GM21526 (cell line): Measurements from ENCODE around the gene ZNF74.
"Not testable (repeated sequence)": the region's sequence is repeated elsewhere in the genome, so short reads cannot be mapped to it uniquely, and the experiment has no call there.

Experiments
- ATAC-seq: cut with Tn5 transposase; IDR thresholded peaks from one replicate; pipeline ENCODE4 v1.9.1; 2021; ENCODE audit warnings: moderate library complexity; ENCODE audit not compliant: unreplicated experiment, low FRiP score

The ZNF74 gene

DNA sequence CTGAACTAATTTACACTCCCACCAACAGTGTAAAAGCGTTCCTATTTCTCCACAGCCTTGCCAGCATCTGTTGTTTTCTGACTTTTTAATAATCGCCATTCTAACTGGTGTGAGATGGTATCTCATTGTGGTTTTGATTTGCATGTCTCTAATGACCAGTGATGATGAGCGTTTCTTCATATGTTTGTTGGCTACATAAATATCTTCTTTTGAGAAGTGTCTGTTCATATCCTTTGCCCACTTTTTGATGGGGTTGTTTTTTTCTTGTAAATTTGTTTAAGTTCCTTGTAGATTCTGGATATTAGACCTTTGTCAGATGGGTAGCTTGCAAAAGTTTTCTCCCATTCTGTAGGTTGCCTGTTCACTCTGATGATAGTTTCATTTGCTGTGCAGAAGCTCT lies 21.7 kb downstream of the ZNF74 start:
- not testable (repeated sequence) for ATAC-seq

DNA sequence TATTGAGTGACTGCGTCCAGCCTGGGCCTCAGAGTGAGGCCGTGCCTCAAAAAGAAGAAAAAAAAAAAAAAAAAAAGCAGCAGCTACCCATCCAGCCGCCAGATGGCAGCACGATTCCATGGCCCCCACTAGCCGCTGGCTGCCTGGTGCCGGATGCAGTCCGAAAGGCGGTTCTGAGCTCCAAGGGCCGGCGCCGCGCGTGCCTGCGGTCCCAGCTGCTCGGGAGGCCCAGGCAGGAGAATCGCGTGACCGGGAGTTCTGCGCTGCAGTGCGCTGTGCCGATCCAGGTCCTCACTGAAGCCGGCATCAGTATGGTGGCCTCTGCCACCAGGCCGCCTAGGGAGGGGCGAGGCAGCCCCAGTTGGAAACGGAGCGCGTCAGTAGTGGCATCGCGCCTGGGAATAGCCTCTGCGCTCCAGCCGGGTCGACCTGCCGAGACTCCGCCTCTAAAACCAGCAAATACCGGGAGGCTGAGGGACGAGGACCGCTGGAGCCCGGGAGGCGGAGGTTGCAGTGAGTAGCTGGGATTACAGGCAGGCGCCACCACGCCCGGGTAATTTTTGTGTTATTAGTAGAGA lies 24.3 kb downstream of the ZNF74 start:
- no peak for ATAC-seq

DNA sequence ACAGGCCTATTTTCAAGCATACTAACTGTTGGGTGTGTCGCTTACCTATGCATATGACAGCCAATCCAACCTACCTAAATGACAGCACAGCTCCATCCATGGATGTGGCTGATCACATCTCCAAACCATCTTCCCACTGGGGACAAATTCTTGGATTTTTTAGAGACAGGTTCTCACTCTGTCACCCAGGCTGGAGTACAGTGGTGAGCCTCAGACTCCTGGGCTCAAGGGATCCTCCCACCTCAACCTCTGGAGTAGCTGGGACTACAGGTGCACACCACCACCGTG lies 25.7 kb downstream of the ZNF74 start:
- ATAC-seq, result no peak

DNA sequence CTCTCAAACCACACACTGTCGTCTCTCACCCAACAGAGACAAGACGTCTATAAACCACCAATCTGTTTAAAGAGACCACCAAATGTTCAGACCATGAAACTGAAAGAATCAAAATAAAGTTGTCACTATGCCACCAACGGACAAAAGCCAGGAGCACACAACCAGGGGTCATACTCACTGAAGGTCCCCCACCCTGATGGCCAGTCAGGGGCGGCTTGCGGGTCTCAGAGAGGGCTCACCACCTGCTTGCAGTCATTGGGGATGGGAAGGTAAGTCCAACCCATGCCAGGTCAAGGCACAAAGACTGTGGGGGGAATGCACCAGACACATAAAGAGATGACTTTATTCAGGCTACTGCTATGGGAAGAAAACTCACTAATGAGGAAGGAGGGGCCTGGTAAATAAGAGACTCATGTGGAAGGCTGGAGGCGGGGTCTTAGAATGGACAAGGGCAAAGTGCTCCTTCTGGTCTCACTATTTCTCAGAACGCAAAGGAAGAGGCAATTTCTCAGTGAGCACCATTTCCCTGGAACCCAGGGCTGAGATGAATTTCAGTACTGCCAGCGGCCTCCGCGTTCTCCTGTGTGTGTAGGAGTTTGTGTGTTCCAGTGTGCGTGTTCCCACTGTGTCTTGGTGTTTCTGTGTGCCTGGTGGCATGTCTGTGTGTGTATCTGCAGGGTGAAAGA lies 26.3 kb downstream of the ZNF74 start:
- no peak for ATAC-seq

DNA sequence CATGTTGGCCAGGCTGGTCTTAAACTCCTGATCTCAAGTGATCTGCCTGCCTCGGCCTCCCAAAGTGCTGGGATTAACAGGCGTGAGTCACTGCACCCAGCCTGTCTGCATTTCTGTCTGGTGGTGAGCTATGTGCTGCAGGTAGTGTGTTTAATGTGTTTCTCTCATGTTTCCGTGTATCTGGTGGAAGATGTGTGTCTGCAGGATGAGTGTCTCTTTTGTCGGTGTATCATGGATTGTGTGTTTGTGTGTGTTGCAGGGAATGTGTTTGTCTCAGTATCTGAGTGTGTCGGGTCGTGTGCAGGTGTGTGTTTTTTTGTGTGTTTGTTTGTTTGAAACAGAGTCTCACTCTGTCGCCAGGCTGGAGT lies 27.5 kb downstream of the ZNF74 start:
- no peak for ATAC-seq

DNA sequence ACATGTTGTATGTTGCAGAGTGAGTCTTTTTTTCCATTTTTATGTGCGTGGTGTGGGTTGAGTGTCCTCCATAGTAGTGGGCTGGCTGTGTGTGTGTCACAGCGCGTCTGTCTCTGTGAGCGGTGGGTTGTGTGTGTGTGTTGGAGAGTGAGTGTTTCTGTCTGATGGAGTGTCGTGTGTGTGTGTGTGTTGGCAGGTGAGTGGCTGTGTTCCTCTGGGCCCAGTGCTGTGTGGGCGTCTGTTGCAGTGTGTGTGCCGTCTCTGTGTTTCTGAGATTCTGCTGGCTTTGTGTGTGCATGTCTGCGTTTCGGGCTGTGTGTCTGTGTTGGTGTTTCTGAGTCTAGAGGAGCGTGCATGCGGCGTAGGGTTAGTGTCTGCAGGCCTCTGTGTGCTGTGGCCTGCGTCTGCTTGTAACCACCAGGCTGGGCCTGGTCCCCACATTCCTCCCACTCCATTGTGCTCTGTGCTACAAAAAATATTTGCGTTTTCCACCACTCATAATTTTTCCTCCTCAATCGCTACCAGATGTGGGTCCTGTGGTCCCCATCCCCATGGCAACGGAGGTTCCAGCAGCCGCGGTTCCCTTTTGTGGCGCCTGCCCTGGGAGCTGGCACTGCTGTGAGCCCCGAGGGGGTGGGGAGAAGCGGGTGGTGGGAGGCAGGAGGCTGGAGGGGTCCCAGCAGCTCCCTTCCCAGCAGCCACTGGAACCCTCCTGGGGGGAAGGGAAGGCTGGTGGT lies 28.5 kb downstream of the ZNF74 start:
- ATAC-seq, result no peak

DNA sequence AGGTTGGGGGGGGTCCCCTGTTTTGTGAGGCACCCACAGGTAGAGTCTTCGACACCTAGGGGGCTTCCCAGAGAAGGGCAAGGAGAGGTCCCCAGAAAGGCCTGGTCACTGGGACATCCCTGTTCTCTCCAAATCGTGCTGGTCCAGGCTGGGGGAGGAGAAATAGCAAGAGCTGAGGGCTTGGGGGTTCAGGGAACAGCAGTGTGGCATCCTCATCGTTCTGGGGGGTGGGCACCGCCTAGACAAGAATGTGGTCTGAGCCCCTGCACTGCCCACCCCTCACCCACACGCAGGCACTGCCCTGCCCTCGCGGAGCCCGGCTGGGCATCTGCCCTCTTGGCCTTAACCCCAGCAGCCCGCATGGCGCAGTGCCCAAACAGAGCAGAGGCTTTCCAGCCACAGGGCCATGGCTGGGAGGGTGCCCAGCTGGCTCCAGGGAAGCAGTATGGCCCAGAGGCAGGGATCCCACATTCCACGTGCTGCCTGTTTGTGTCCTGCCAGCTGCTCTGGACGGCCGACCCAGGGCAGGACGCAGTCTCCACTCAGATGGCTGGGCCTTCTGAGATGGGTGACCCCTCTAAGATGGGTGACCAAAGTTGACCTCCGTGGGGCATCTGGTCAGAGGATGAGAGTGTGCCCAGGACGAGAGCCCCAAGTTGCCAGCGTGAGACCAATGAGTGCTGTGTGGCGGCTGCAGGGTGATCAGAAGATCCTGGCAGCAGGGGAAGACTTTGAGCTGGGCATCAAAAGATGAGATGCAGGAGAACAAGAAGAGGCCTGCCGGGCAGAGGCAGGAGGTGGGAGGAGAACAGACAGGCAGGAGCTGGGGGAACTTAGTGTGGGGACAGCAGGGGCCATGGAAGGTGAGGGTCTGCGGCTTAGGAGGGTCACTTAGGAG lies 29.3 kb downstream of the ZNF74 start:
- ATAC-seq, result no peak

DNA sequence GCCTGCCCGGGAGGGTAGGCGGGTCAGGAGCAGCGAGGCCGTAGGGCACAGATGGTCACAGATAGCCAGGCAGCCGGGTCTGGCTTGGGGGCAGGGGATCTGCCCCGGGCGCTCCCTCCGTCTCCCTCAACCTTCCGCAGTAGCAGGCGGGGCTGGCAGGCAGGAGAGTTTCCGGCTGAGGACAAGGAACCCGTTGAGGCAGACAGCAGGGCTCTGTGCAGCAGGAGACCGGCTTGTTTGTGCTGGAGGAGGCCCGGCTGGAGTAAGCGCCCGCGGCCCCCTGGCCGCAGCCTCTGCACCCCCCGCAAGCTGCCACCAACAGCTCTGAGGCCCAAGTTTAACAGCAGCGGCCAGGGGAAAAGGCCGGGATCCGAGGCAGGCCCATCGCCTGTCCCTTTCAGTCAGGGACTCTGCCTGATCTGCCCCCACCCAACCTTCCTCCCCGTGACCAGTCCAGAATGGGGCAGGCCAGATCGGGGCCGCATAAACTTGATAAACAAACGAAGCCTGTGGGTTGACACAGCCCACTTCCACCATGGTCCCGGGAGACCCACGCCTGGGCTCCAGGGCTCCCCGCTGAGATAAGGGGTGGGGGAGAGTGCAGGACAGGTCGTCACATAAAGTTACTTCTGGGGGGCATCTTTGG lies 30.1 kb downstream of the ZNF74 start:
- no peak for ATAC-seq

DNA sequence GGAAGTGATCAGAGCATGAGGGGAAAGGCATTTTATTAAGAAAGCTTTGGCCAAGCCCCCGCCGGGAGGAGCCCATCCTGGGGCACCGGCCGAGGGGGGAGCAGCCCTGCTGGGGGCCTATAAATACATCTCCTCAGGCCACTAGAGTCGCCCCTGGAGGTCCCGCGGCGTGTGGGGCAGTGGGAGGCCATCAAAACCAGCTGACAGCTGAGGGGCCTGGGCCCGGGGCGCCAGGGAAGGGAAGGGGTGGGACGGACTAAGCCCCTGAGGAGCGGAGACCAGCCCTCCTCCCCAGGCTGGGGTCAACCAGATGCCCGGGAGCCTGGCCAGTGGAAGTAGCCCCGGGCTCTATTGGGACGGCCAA lies 30.6 kb downstream of the ZNF74 start:
- ATAC-seq, result no peak

DNA sequence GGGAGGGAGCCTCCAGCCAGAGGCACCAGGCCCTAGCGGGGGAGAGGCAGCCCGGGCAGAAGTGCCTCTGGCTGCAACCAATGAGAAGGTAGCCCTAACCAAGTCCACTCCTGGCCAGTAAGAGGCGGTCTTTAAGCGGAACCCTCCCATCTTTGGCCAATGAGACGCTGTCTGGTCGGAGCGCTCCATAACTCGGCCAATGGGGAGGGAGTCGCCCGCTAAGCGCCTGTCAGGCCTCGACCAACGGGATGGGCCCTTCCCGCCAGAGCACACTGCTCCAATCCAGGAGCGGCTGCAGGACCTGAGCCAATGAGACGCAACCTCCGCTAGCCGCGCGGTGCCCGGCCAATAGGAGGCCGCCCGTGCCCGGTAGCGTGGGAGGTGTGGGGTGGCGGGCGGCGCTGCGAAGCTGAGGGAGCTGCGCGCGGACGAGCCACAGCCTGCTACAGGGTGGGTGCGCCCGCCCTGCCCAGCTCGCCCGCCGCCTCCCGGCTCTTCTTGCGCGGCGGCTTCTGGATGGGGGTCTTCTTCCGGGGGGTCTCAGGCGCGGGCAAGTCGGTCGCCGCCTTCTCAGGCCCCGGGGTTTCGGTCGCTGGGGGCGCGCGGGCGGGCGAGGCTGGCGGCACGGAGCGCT lies 31.1 kb downstream of the ZNF74 start:
- no peak for ATAC-seq

DNA sequence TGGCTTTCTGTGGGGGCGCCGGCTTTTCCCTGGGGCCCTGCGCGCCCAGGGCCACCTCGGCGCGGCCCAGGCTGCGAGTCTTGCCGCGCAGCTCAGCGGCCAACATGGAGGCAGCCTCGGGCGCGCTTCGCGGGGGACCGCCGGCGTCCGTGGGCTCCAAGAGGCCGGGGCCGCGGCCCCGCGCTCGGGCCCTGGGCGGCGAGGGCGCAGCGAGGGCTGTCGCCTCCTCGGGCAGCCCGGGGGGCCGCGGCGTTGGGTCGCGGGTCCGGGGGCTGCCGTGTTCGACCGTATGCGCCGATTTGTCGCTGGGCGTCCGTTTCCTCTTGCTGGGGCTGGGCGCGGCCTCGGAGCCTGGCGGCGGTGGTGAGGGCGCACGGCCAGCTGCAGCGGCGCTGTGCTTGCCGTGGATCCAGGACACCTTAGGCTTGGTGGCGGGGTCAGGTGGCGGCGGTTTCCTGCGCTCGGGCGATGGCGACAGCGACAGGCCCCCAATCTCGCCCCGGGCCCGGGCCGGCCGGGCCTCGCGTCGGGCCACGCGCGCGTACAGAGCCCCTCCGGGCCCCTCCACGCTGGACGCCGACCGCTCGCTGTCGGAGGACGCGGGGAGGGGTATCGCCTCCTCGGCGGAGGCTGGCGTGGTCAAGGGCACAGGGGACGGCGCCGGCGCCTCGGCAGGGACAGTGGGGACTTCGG lies 31.8 kb downstream of the ZNF74 start:
- ATAC-seq, result no peak

DNA sequence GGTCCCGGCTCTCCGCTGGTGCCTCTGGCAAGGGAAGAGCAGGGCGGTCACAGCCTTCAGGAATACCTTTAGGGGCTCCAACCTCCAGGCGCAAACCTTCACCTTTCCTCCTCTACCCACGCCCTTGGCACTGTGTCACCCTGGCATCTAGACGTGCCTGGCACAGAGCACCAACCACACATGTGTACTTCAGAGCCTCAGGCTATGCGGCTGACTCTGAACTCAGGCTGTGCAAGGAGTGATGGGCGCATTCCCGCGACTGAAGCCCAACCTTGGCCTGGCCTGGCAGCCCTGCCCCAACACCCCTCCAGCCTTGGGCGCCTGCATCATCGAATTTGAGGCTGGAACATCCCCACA lies 32.3 kb downstream of the ZNF74 start:
- no peak for ATAC-seq

DNA sequence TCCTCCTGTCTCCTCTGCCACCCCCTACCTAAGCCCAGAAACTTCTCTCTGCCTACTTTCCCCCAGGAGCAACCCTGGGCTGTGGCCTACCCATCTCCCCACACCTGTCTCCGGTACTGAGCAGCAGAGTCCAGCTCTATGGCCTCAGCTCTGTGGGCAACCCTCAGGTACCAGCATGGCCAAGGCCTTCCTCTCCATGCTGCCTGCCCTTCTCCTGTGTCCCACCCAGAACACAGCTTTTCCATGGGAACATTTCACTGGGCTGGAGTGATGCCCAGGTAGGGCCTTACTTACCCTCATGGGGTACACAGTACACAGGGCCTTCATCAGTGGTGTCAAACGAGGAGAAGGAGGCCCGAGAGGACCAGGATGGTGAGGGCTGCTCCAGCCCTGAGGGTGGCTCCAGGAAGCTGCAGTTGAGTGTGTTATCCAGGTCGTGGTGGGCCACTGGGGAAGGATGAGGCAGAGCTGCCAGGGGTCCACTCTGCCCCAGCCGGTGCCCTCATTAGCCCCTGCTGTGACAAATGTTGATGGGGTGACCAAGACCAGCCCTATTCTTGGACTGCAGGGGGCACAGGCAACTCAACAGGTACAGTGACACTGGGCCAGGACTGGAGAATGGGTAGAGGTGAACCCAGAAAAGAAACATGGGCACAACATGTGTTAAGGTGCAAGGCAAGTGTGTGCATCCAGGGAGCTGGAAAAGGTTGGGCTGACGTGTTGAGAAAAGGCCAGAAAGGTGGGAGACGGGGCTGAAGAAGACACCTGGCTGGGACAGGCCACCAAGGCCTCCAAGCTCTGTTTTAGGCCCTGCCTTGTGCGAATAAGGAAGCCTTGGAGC lies 33.4 kb downstream of the ZNF74 start:
- no peak for ATAC-seq

DNA sequence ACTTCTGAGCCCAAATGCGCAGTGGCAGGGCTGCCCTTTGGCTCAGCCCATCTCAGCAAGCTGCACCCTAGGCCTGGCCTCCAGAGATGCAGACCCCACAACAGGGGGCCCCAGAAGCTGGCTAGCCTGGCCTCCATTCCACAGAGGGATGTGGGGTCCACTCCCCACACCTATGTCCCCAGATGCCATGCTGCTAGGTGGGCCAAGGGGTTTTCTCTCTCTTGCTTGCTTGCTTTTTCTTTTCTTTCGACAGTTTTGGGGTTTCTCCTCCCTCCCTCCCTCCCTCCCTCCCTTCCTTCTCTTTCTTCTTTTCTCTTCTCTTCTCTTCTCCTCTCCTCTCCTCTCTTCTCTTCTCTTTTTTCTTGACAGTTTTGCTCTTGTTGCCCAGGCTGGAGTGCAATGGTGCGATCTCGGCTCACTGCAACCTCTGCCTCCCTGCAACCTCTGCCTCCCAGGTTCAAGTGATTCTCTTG lies 34.0 kb downstream of the ZNF74 start:
- ATAC-seq, result no peak

DNA sequence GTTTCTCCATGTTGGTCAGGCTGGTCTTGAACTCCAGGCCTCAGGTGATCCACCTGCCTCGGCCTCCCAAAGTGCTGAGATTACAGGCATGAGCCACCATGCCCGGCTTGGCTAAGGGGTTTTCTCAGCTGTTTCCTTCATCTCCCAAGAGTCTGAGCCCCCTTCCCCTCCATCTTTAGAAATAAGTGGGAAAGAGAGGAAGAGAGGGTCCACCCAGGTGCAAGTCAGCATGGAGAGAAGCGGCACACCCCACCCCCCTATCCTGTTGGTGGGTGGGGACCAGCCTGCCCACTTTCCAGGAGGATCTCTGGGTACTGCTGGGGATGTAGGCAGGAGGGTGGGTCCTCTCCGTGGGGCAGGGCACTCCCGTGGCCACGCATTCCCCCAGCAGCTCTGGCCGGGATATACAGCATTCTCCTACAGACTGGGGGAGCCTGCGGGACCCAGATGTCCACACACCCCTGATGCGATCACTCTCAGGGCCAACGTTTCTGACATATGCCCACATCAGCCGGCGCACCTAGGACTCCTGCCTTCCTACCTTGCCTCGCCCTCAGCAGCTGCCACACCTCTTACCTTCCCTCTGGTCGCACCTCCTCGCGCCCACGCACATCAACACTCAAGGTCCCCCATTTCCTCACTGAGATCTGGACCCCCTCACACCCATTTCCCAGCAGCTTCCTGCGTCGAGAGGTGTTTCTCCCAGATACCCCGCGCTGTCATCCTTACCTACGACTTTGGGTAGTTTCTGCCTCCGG lies 34.7 kb downstream of the ZNF74 start:
- no peak for ATAC-seq

DNA sequence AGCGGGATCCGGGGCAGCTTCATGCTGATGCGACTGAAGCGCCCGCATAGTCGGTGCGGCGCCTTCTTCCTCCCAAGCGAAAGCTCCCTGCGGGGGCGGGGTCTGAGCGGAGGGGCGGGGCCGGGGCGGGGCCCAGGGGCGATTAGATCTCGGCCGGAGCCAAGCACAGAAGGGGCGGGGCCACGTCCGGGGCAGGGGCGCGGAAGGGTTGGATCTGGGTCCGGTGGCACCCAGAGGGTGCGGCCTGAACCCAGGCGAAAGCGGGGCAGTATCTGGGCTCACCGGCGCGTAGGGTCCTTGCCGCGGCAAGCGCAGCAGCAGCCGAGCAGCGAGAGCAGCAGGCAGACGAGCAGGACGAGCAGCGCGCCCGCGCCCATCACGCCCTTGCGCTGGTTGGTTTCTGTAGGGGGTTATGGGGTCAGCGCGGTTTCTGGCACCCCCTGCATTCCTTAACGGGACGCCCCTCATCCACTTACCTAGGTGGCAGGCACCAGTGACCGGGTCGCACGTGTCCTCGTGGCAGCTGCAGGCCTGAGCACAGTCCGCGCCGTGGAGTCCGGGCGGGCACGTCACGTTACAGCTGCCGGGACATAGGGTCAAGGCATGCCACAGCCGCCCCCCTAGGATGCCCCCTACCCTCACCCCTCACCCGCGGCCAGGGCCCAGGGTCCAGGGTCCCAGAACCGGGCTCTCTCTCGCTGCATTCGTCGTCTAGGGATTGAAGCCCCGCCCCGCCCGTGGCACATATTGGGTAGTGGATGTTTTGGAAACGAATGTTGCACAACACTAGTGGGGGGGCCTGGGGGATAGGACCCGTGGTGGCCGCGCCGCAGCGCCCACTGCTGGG lies 35.5 kb downstream of the ZNF74 start:
- ATAC-seq, result no peak

DNA sequence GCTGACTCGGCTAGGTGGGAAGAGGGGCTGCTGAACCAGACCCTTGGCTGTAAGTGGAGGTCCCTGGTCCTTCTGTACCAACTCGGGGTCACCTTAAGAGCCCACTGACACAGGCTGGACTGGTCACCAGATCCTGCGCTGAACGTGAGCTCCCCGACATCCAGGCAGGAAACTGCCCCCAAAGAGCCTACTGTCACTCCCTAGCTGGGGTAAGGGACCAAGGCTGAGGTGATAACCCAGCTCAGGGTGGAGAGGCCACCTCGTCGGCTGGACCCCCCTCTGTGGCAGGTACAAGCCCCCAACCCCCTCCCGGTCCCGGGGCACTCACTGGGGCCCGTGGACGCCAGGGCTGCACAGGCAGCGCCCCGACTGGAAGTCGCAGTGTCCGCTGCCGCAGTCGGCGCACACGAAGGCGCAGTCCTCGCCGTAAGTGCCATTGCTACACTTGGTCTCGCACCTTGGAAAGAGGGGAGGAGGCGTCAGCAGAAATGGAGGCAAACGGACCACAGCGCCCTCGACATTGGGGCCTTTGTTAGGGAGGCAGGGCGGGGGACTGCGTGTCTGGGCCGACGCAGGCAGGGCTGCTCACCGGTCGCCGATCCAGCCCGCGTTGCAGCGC lies 36.3 kb downstream of the ZNF74 start:
- no peak for ATAC-seq
